GM23248 (cell line): Measurements from ENCODE around the gene CROCC2.

Experiments used
- EZH2 ChIP-seq: fragments of 200-600 bp; sonication (generic); IDR thresholded peaks from 2 replicates; pipeline ENCODE4 v1.6.1; 2018; ENCODE audit warnings: antibody characterized with exemption, mild to moderate bottlenecking; ENCODE audit not compliant: insufficient read depth, poor library complexity, severe bottlenecking
- EZH2phosphoT487 ChIP-seq: fragments of 200-600 bp; sonication (generic); IDR thresholded peaks from 2 replicates; pipeline ENCODE4 v1.6.1; 2018; ENCODE audit warnings: antibody characterized with exemption, moderate library complexity, mild to moderate bottlenecking, low read depth; ENCODE audit not compliant: insufficient read depth

DNA sequence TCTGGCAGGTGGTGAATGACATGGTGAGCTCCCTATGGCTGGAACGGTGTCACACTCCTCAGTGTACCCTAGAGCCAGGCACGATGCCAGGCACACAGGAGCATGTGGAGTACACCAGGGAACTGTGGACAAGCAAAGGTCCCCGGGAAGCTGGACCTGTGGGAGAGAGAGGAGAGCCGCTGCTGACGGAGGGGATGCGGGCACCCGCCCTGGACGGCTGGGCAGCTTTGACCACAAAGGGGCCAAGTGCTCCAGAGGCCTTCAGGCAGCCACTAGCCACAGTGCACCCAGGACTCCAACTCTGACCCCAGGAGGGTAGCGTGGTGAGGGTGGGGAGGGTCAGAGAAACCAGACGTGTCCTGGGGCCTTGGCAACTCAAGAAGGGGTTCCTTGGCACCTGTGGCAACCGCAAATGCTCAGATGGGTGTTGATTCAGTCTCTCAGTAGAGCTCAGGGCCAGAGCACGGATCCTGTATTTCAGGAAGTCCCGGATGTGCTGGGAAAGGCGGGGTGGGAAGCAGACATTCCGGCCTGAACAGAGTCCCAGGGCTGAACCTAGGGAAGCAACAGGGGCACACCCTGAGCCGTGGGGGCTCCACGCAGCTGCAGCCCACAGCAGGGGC is 7.9 kb upstream of the CROCC2 start:
- TF ChIP-seq EZH2phosphoT487 (no peak), EZH2 (no peak)
